ENCODE results near the gene PCDHA1.

The PCDHA1 gene

GRCh38 chr5:140946578-140946977, 160.6 kb downstream of the PCDHA1 start:
- no peak overlapping the region for H3K4me3 ChIP-seq (ENCODE audit: control insufficient read depth in 1 of 7, extremely low read depth in 1 of 7, insufficient read depth in 4 of 7, low read depth in 2 of 7, low read length in 6 of 7)
- H3K9me3 ChIP-seq (ENCODE audit: control extremely low read depth in 1 of 5, control insufficient read depth in 4 of 5, insufficient read depth in 2 of 5, low read depth in 1 of 5, low read length in 4 of 5) = peaks cover 0 to 8% (median 0%) of the 10 kb centered on the region in 5 experiments
- POLR2A ChIA-PET = no interaction called here
- WGBS (ENCODE audit: insufficient coverage) = no CpG with 5 or more reads among the region's 2 CpGs
- no peak for DNase-seq
- CTCF ChIA-PET = no interaction called here
- H3K4me1 ChIP-seq (ENCODE audit: control extremely low read depth in 1 of 4, control insufficient read depth in 4 of 4, insufficient read depth in 4 of 4, low read length in 3 of 4) = no peaks in the 10 kb centered on the region
- H3K27ac ChIP-seq (ENCODE audit: insufficient read depth in 1 of 2, low read depth in 1 of 2, low read length in 2 of 2, poor library complexity in 1 of 2, severe bottlenecking in 2 of 2) = no peak overlapping the region
- no peaks in the 10 kb centered on the region for H3K27me3 ChIP-seq (replicated peaks in 2 of 5; ENCODE audit: control insufficient read depth in 4 of 5, insufficient read depth in 5 of 5, low read length in 4 of 5)
- no peaks in the 10 kb centered on the region for H3K36me3 ChIP-seq (ENCODE audit: control insufficient read depth in 4 of 4, insufficient read depth in 4 of 4, low read length in 3 of 4)

- WGBS (ENCODE audit: insufficient coverage) = 71% methylated on average over 5 of the region's 6 CpGs
- H3K27ac ChIP-seq (ENCODE audit: insufficient read depth in 1 of 2, low read depth in 1 of 2, low read length in 2 of 2, poor library complexity in 1 of 2, severe bottlenecking in 2 of 2) = no peak overlapping the region
- CTCF ChIA-PET = no interaction called here
- H3K4me3 ChIP-seq (ENCODE audit: control insufficient read depth in 1 of 7, extremely low read depth in 1 of 7, insufficient read depth in 4 of 7, low read depth in 2 of 7, low read length in 6 of 7) = no peak overlapping the region
- no peaks in the 10 kb centered on the region for H3K4me1 ChIP-seq (ENCODE audit: control extremely low read depth in 1 of 4, control insufficient read depth in 4 of 4, insufficient read depth in 4 of 4, low read length in 3 of 4)
- no peaks in the 10 kb centered on the region for H3K36me3 ChIP-seq (ENCODE audit: control insufficient read depth in 4 of 4, insufficient read depth in 4 of 4, low read length in 3 of 4)
- POLR2A ChIA-PET = no interaction called here
- no peak for DNase-seq
- no peaks in the 10 kb centered on the region for H3K9me3 ChIP-seq (ENCODE audit: control extremely low read depth in 1 of 5, control insufficient read depth in 4 of 5, insufficient read depth in 2 of 5, low read depth in 1 of 5, low read length in 4 of 5)
- H3K27me3 ChIP-seq (replicated peaks in 2 of 5; ENCODE audit: control insufficient read depth in 4 of 5, insufficient read depth in 5 of 5, low read length in 4 of 5) = no peaks in the 10 kb centered on the region
Observed at GRCh38 chr5:140951636-140952035, 165.7 kb downstream of the PCDHA1 start.

- Histone ChIP-seq H3K4me3 (ENCODE audit: control insufficient read depth in 1 of 7, extremely low read depth in 1 of 7, insufficient read depth in 4 of 7, low read depth in 2 of 7, low read length in 6 of 7) (no peak overlapping the region), H3K4me1 (ENCODE audit: control extremely low read depth in 1 of 4, control insufficient read depth in 4 of 4, insufficient read depth in 4 of 4, low read length in 3 of 4) (no peaks in the 10 kb centered on the region), H3K27me3 (replicated peaks in 2 of 5; ENCODE audit: control insufficient read depth in 4 of 5, insufficient read depth in 5 of 5, low read length in 4 of 5) (peaks cover 0 to 2% (median 0%) of the 10 kb centered on the region in 5 experiments), H3K36me3 (ENCODE audit: control insufficient read depth in 4 of 4, insufficient read depth in 4 of 4, low read length in 3 of 4) (no peaks in the 10 kb centered on the region), H3K27ac (ENCODE audit: insufficient read depth in 1 of 2, low read depth in 1 of 2, low read length in 2 of 2, poor library complexity in 1 of 2, severe bottlenecking in 2 of 2) (no peak overlapping the region), H3K9me3 (ENCODE audit: control extremely low read depth in 1 of 5, control insufficient read depth in 4 of 5, insufficient read depth in 2 of 5, low read depth in 1 of 5, low read length in 4 of 5) (no peaks in the 10 kb centered on the region)
- CTCF ChIA-PET = interaction anchor here (0.9 kb wide), 1 partner anchor 26 kb away, joined by 3 read pairs; no protein-coding TSS in a partner anchor
- 18% methylated on average over 1 of the region's 2 CpGs for WGBS (ENCODE audit: insufficient coverage)
- POLR2A ChIA-PET = no interaction called here
- no peak for DNase-seq
Observed at GRCh38 chr5:140953234-140953633, 167.3 kb downstream of the PCDHA1 start.

GRCh38 chr5:140962190-140962589, 176.2 kb downstream of the PCDHA1 start:
- no peak overlapping the region for H3K27ac ChIP-seq (ENCODE audit: insufficient read depth in 1 of 2, low read depth in 1 of 2, low read length in 2 of 2, poor library complexity in 1 of 2, severe bottlenecking in 2 of 2)
- CTCF ChIA-PET = no interaction called here
- no peak overlapping the region for H3K4me3 ChIP-seq (ENCODE audit: control insufficient read depth in 1 of 7, extremely low read depth in 1 of 7, insufficient read depth in 4 of 7, low read depth in 2 of 7, low read length in 6 of 7)
- H3K36me3 ChIP-seq (ENCODE audit: control insufficient read depth in 4 of 4, insufficient read depth in 4 of 4, low read length in 3 of 4) = no peaks in the 10 kb centered on the region
- DNase-seq = no peak
- POLR2A ChIA-PET = no interaction called here
- H3K27me3 ChIP-seq (replicated peaks in 2 of 5; ENCODE audit: control insufficient read depth in 4 of 5, insufficient read depth in 5 of 5, low read length in 4 of 5) = peaks cover 5 to 36% (median 14%) of the 10 kb centered on the region in 5 experiments
- peaks cover 0 to 13% (median 5%) of the 10 kb centered on the region in 4 experiments for H3K4me1 ChIP-seq (ENCODE audit: control extremely low read depth in 1 of 4, control insufficient read depth in 4 of 4, insufficient read depth in 4 of 4, low read length in 3 of 4)
- peaks cover 0 to 6% (median 1%) of the 10 kb centered on the region in 5 experiments for H3K9me3 ChIP-seq (ENCODE audit: control extremely low read depth in 1 of 5, control insufficient read depth in 4 of 5, insufficient read depth in 2 of 5, low read depth in 1 of 5, low read length in 4 of 5)
- no CpG with 5 or more reads among the region's 1 CpG for WGBS (ENCODE audit: insufficient coverage)

- Histone ChIP-seq H3K4me1 (ENCODE audit: control extremely low read depth in 1 of 4, control insufficient read depth in 4 of 4, insufficient read depth in 4 of 4, low read length in 3 of 4) (peaks cover 0 to 13% (median 5%) of the 10 kb centered on the region in 4 experiments), H3K36me3 (ENCODE audit: control insufficient read depth in 4 of 4, insufficient read depth in 4 of 4, low read length in 3 of 4) (no peaks in the 10 kb centered on the region), H3K4me3 (ENCODE audit: control insufficient read depth in 1 of 7, extremely low read depth in 1 of 7, insufficient read depth in 4 of 7, low read depth in 2 of 7, low read length in 6 of 7) (no peak overlapping the region), H3K27me3 (replicated peaks in 2 of 5; ENCODE audit: control insufficient read depth in 4 of 5, insufficient read depth in 5 of 5, low read length in 4 of 5) (peaks cover 5 to 56% (median 26%) of the 10 kb centered on the region in 5 experiments), H3K9me3 (ENCODE audit: control extremely low read depth in 1 of 5, control insufficient read depth in 4 of 5, insufficient read depth in 2 of 5, low read depth in 1 of 5, low read length in 4 of 5) (peaks cover 0 to 13% (median 2%) of the 10 kb centered on the region in 5 experiments), H3K27ac (ENCODE audit: insufficient read depth in 1 of 2, low read depth in 1 of 2, low read length in 2 of 2, poor library complexity in 1 of 2, severe bottlenecking in 2 of 2) (no peak overlapping the region)
- POLR2A ChIA-PET = interaction anchor here (0.7 kb wide), 1 partner anchor 85 kb away, joined by 3 read pairs; no protein-coding TSS in a partner anchor
- no peak for DNase-seq
- CTCF ChIA-PET = no interaction called here
- WGBS (ENCODE audit: insufficient coverage) = 60% methylated on average over 1 of the region's 3 CpGs
Observed at GRCh38 chr5:140964356-140964755, 178.4 kb downstream of the PCDHA1 start.

- ChIA-PET POLR2A (no interaction called here), CTCF (interaction anchor here (0.8 kb wide), 1 partner anchor 11 kb away, joined by 3 read pairs; no protein-coding TSS in a partner anchor)
- H3K36me3 ChIP-seq (ENCODE audit: control insufficient read depth in 4 of 4, insufficient read depth in 4 of 4, low read length in 3 of 4) = no peaks in the 10 kb centered on the region
- no peak for DNase-seq
- peak overlapping the region in 4 of 7 experiments; percentile 21 to 59 (median 52) for H3K4me3 ChIP-seq (ENCODE audit: control insufficient read depth in 1 of 7, extremely low read depth in 1 of 7, insufficient read depth in 4 of 7, low read depth in 2 of 7, low read length in 6 of 7)
- H3K9me3 ChIP-seq (ENCODE audit: control extremely low read depth in 1 of 5, control insufficient read depth in 4 of 5, insufficient read depth in 2 of 5, low read depth in 1 of 5, low read length in 4 of 5) = peaks cover 0 to 13% (median 2%) of the 10 kb centered on the region in 5 experiments
- H3K4me1 ChIP-seq (ENCODE audit: control extremely low read depth in 1 of 4, control insufficient read depth in 4 of 4, insufficient read depth in 4 of 4, low read length in 3 of 4) = peaks cover 0 to 13% (median 5%) of the 10 kb centered on the region in 4 experiments
- no peak overlapping the region for H3K27ac ChIP-seq (ENCODE audit: insufficient read depth in 1 of 2, low read depth in 1 of 2, low read length in 2 of 2, poor library complexity in 1 of 2, severe bottlenecking in 2 of 2)
- 0% methylated on average over 9 of the region's 9 CpGs for WGBS (ENCODE audit: insufficient coverage)
- peaks cover 5 to 56% (median 26%) of the 10 kb centered on the region in 5 experiments for H3K27me3 ChIP-seq (replicated peaks in 2 of 5; ENCODE audit: control insufficient read depth in 4 of 5, insufficient read depth in 5 of 5, low read length in 4 of 5)
Observed at GRCh38 chr5:140965905-140966292, 180.0 kb downstream of the PCDHA1 start.

GRCh38 chr5:140966293-140967225, 180.6 kb downstream of the PCDHA1 start, which contains the start of gene PCDHAC2:
TSS of gene PCDHAC2 (plus strand) at chr5:140966476. CDS start at chr5:140966767, 291 bp downstream.
- no peak within 1 kb of the TSS for H3K27ac ChIP-seq (ENCODE audit: insufficient read depth in 1 of 2, low read depth in 1 of 2, low read length in 2 of 2, poor library complexity in 1 of 2, severe bottlenecking in 2 of 2)
- peaks cover 0 to 13% (median 2%) of the 10 kb centered on the region in 5 experiments for H3K9me3 ChIP-seq (ENCODE audit: control extremely low read depth in 1 of 5, control insufficient read depth in 4 of 5, insufficient read depth in 2 of 5, low read depth in 1 of 5, low read length in 4 of 5)
- H3K4me1 ChIP-seq (ENCODE audit: control extremely low read depth in 1 of 4, control insufficient read depth in 4 of 4, insufficient read depth in 4 of 4, low read length in 3 of 4) = peaks cover 0 to 13% (median 5%) of the 10 kb centered on the region in 4 experiments
- H3K27me3 ChIP-seq (replicated peaks in 2 of 5; ENCODE audit: control insufficient read depth in 4 of 5, insufficient read depth in 5 of 5, low read length in 4 of 5) = peaks cover 5 to 56% (median 26%) of the 10 kb centered on the region in 5 experiments
- DNase-seq = peak in 2 of 3 donors; percentile 0 to 5
- ChIA-PET CTCF (interaction anchor here (0.8 kb wide), 1 partner anchor 10 kb away, joined by 3 read pairs; no protein-coding TSS in a partner anchor), POLR2A (no interaction called here)
- 3% methylated on average over 76 of the region's 80 CpGs for WGBS (ENCODE audit: insufficient coverage)
- no peaks in the 10 kb centered on the region for H3K36me3 ChIP-seq (ENCODE audit: control insufficient read depth in 4 of 4, insufficient read depth in 4 of 4, low read length in 3 of 4)
- peak within 1 kb of the TSS in 5 of 7 experiments; percentile 21 to 59 (median 49) for H3K4me3 ChIP-seq (ENCODE audit: control insufficient read depth in 1 of 7, extremely low read depth in 1 of 7, insufficient read depth in 4 of 7, low read depth in 2 of 7, low read length in 6 of 7)

Data from common myeloid progenitor, CD34-positive (primary cell).